OCI-LY7 (cell line): Measurements from ENCODE around the gene SOX5.

Experiments
- CTCF ChIP-seq: fragments of 200-600 bp; sonication (generic); conservative IDR thresholded peaks from 2 replicates; pipeline ENCODE4 v1.5.1; 2014; ENCODE audit warnings: mild to moderate bottlenecking, antibody characterized with exemption, low read length, moderate library complexity, mixed read lengths
- EZH2phosphoT487 ChIP-seq: fragments of 200-600 bp; sonication (generic); IDR thresholded peaks from 2 replicates; pipeline ENCODE4 v1.6.1; 2018; ENCODE audit warnings: low read depth, borderline replicate concordance, mild to moderate bottlenecking, mixed run types, antibody characterized with exemption, low read length, moderate library complexity, mixed read lengths

- TF ChIP-seq CTCF (no peak), EZH2phosphoT487 (no peak)
Measured at GRCh38 chr12:23945249-23945648, 4.2 kb downstream of the SOX5 start.
